HG03060 (cell line): ENCODE data around the gene JSRP1.

Experiments used
- ATAC-seq: cut with Tn5 transposase; IDR thresholded peaks from one replicate; pipeline ENCODE4 v1.9.1; 2021; ENCODE audit warnings: low read depth, moderate number of reproducible peaks; ENCODE audit not compliant: unreplicated experiment

Gene JSRP1, protein sequence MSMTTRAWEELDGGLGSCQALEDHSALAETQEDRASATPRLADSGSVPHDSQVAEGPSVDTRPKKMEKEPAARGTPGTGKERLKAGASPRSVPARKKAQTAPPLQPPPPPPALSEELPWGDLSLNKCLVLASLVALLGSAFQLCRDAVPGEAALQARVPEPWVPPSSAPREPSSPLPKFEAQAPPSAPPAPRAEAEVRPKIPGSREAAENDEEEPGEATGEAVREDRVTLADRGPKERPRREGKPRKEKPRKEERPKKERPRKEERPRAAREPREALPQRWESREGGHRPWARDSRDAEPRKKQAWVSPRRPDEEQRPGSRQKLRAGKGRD

GRCh38 chr19:2255982-2256685, at the start of gene JSRP1:
Gene JSRP1 (minus strand): TSS chr19:2256417. CDS start chr19:2255314, 1,103 bp downstream.
- no peak for ATAC-seq

GRCh38 chr19:2305452-2306280, 49.4 kb upstream of the JSRP1 start:
- ATAC-seq = no peak

DNA sequence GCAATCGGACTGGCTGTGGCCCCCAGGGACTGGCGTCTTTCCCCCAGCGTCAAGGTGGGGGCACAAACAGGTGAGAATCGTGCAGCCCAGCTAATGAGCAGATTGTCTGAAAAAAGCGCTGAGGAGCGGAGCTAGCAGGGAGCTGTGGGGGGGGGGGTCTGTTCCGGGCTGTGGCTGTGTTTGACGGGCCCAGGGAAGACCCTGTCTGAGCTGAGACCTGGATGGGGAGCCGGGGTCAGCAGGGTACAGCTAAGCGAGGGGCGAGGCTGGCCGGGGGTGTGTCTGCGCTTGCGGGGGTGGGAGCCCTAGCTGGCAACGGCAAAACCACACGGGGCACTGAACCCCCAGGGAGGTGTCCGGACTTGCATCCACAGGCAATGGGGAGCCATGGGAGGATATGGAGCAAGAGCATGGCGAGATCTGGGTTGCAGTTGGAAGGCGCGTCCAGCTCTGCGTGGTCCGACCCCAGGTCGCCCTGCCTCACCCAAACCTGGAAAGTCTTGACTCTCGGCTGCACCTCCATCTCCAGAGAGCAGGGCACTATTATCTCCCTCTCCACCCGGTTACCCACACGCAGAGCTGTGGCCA, 47.1 kb upstream of the JSRP1 start:
- ATAC-seq = no peak

DNA sequence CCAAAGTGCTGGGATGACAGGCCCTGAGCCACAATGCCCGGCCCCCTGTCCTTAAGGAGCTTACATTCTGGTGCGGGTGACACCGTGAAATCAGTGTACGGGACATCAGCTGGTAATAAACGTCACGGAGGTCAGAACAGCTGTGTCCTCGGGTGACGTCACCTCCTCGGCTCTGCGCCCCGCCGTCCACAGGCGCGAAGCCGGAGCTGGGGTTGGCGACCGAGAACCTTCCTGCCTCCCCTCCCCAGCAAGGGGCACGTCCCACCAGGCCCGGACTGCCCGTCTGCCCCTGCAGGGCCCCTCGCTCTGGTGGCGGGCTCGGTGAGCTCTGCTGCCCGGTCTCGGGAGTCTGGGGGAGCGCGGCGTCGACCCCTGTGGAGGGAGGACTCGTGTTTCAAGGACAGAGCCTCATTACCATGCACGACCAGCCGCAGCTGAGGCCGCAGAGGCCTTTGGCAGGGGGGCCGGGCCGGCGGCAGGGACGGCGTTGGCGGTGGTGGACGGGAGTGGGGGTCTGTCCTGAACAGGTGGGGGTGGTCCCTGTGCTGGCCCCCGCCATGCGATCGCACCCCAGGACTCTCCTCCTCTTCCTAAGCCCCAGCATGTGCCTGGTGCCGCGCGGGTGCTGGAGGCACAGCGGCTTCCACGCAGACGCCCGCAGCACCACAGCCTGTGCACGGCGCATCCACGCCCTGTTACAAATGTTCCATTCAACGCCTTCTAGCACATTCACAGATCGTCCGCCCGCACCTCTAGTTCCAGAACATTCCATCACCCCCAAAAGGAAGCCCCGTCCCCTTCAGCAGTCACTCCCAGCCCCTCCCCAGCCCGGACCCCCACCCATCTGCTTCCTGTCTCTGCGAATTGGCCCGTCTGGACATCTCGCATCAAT, 46.3 kb upstream of the JSRP1 start:
- no peak for ATAC-seq

DNA sequence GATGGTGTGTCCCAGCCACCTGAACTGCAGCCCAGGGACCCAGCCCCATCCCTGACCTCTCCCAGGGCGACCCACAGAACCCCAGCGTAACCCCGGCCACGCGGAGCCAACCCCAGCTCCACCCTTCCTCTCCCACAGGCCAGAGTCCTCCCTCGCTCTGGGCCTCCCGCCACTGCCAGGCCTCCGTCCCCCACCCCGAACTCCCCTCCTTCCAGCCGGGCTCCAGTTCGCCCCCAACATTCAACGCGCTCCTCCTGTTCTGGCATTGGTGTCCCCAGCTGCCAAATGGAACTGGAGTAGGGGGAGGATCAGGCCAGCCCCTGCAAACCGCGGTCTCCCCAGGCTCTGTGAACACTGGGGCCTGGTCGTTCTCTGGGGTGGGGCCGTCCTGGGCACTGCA, 44.3 kb upstream of the JSRP1 start:
- ATAC-seq = no peak

DNA sequence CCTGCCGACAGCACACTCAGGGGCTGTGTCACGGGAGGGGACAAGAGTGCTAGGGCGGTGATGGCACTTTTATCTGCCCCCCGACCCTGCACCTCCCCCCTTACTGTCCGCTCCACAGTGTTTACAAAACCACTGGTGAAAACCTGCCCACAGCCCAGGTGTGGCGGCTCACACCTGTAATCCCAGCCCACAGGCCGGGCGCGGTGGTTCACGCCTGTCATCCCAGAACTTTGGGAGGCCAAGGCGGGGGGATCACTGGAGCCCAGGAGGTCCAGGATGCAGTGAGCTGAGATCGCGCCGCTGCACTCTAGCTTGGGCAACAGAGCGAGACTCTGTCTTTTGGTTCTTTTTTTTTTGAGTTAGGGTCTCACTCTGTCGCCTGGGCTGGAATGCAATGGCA, 39.9 kb upstream of the JSRP1 start:
- no peak for ATAC-seq

DNA sequence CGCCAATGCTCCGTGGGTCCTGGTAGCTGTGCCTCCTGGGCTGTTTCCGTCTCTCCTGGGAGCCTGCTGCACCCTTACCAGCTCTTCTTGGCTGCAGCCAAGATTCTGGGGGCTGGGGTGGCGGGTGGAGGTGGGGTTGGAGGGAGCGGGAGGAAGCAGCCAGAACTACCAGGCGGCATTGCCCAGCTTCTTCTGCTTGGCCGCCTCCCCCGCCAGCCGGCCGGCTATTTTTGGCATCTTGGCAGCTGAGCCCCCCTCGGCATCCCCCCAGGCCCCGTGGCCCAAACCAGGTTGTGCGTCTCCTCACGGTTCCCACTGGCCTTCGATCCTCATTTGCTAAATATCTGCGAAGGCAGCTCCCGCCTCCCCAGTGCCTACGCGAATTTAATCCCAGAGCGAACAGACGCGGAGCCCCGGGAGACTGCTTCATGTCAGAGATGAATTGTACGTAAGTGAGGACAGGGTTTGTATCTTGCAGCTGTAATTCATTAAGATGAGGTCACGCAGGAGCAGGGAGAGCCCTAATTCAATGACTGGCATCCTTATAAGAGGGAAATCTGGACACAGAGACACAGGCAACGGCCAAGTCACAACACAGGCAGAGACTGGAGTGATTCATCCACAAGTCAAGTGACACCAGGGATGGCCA, 38.6 kb upstream of the JSRP1 start:
- no peak for ATAC-seq

DNA sequence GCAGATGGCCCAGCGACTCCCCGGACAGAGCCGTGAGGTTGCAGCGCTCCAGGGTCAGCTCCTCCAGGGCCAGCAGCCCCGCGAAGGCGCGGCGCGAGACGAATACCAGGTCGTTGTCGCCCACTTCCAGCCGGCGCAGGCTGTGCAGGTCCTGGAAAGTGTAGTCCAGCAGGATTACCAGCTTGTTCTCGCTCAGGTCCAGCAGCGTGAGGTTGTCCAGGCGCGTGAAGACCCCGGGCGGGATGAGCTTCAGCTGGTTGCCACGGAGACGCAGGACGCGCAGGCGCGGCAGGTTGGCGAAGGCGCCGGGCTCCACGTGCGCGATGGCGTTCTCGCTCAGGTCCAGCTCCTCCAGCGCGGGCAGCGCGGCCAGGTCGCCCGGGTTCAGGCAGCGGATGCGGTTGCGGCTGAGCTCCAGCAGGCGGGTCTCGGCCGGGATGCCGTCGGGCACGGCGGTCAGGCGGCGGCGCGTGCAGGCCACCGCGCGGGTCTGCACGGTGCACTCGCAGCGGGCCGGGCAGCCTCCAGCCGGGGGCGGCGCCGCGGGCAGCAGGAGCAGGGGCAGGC, 35.1 kb upstream of the JSRP1 start:
- no peak for ATAC-seq

DNA sequence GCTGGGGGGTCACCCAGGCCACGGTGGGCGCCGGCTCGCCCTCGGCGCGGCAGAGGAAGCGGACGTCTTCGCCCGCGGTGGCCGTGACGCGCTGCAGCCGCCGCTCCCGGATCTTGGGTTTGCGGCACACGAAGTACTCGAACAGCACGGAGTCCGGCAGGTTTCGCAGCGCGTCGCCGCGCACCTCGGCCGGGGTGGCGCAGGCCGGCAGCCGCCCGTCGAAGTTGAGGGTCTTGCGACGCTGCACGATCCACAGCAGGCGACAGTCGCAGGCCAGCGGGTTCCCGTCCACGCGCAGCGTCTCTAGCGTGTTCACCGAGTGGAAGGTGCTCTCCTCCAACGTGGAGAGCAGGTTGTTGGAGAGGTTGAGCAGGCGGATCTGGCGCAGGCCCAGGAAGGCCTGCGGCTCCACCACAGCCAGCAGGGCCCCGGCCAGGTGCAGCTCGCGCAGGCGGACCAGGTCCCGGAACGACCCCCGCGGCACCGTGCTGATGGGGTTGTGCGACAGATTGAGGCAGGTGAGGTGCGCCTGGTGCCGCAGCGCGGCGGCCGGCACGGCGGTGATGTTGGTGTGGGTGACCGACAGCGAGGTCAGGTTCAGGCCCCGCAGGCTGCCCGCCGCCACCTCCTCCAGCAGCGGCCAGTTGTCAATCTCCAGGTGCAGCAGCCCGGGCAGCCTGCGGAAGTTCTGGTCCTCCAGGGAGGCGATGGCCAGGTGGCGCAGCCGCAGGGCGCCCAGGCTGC, 34.4 kb upstream of the JSRP1 start:
- ATAC-seq = no peak

DNA sequence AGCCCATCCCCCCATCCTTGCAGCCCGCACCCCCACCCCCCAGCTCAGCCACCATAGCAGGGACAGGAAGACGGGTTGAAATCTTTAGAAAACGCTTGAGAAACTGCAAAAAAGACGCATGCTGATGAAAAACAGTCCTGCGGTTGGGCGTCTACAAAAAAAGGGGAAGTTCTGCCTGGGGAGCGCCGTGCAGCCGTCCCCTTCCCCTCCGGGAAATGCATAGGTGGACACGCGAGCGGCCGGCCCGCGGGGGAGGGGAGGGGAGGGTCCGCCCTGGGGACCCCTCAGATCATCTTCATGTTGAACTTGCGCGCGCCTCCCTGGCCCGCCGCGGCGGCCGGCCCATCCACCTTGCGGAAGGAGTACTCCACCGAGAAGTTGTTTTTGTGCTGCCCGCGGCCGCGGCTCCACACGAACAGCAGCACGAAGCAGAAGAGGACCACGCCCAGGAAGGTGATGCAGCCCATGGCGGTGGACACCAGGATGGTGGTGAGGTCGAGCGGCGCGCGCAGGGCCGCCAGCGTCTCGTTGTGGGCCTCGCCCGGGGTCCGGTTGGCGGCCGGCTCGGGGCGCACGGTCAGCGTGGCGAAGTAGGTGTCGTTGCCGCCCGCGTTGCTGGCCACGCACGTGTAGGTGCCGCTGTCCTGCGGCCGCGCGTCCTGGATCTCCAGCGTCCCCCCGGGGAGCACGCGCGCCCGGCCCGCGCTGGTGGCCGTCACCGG, 33.7 kb upstream of the JSRP1 start:
- ATAC-seq = no peak

GRCh38 chr19:2288818-2289713, 32.8 kb upstream of the JSRP1 start:
- ATAC-seq = no peak

DNA sequence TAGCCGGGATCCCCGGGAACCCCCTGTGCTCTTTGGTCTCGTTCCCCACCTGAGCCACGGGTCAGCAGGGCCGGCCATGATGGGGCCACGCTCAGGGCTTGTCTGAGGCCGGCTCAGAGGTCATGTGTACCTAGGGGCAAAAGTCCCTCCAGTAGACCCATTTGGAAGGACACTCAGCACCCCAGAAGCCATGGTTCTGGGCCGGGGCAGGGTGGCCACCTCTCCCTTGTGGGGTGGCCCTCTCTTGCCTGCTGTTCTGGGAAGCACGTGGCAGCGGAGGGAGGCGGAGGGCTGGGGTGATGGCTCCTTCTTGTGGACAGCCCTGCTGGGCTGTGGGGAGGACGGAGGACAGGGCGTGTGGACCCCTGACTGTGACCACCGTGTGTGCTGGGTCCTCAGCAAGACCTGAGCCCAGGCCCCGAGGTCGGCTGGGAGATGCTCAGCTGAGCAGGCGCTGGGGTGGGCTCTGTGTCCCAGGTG, 32.2 kb upstream of the JSRP1 start:
- ATAC-seq = no peak

- no peak for ATAC-seq
Observed at GRCh38 chr19:2287585-2288337, 31.5 kb upstream of the JSRP1 start.

GRCh38 chr19:2286402-2287140, 30.4 kb upstream of the JSRP1 start:
- no peak for ATAC-seq

GRCh38 chr19:2283835-2284507, 27.8 kb upstream of the JSRP1 start:
- no peak for ATAC-seq
